GM19468 (cell line): ENCODE data around the gene AKT2.
"Not testable (repeated sequence)": the region's sequence is repeated elsewhere in the genome, so short reads cannot be mapped to it uniquely, and the experiment has no call there.

Source experiments
- ATAC-seq: cut with Tn5 transposase; IDR thresholded peaks from one replicate; pipeline ENCODE4 v1.9.1; 2021; ENCODE audit warnings: mild to moderate bottlenecking, moderate library complexity, moderate number of reproducible peaks; ENCODE audit not compliant: unreplicated experiment; ENCODE audit errors: extremely low read depth

AKT2 gene

DNA sequence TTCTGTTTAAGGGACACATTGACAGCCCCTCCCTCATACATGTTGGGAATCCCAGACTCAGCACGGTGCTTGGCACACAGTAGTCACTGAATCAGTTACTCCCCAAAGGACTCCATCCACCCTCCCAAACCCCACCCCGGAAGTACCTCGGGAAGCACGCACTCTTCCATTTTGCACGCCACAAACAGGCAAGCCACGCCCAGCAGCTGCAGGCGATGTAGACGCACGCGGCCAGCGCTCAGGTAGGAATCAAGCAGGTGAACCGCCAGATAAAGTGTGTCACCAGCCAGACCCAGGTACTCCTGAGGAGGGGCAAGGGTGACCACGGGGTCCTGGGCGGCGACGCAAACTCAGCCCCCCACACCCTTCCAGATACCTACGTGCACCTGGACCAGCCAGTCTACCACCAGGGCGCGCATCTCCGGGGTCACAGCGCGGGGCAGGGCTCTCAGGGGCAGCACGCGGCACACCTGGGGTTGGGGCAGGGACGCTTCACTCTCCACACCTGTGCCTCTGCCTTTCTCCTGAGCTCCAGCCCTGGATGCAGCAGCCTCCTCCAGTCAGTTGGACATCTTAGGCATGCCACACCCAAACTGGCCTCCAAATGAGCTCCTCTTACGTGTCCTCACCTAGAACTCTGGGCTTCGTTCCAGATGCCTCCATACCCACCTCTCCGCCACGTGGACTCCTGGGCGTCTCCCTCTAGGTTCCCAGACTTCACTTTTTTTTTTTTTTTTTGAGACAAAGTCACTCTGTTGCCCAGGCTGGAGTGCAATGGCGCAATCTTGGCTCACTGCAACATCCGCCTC lies 60.6 kb downstream of the AKT2 start:
- ATAC-seq = no peak

DNA sequence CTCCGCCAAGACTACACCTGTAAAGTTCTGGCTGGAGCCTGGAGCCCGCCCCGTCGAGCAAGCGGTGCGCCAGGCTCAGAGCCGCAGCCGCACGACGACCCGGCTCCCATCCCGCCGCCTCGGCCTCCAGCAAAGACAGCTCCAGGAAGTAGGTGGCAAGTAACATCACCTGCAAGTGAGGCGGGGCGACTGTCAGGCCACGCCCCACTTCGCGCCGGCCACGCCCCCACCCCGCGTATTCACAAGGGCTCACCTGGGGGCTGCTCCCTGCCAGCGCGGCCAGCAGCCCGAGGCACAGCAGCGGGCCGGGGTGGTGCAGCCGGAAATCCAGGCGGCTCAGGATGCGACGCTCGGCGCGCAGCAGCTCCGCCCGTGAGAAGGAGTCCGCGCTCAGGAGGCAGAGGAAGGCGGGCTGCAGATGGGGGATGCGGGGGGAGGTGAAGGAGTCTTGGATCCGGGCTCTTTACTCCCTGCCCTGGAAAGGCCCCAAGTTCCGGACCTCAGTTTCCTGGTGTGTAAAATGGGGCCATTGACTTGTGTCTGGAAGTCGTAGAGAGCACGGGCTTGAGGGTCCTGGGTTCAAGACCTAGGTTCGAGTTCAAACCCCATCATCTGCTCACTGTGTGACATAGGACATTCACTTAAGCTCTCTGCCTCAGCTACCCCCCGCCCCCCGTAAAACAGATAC lies 61.9 kb downstream of the AKT2 start:
- ATAC-seq = no peak

DNA sequence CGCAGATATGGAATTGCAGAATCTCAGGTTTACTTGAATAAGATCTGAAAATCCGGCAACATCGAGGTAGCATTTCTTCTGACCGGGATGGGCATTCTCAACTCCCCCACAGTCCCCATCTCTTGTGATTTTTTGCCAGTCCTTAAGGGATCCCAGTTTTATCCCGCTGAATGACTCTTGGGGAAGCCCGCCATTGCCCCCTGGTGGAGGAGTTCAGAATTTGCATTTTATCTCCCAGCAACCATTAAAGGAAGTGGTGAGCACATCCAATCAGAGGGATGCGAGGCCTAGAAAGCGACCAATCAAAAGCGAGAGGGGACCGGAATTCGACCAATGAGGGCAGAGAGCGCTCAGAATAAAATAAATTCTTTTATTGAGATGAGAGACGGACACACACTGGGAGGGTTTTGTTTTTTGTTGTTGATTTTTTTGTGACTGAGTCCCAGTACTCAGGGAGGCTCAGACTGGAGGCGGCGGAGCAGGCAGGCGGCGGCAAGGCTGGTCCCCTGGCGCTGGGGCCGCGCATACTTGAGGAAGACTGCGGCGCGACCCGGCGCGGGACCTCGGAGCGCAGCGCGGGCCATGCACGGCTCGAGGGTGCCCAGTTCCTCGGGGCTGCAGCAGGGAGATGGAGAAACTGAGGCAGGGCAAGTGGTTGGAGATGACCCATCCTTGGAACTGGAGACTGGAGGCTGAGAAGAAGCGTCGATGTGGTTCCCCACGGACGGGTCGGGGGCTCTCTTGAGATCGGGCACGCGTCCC lies 63.1 kb downstream of the AKT2 start:
- ATAC-seq = no peak

DNA sequence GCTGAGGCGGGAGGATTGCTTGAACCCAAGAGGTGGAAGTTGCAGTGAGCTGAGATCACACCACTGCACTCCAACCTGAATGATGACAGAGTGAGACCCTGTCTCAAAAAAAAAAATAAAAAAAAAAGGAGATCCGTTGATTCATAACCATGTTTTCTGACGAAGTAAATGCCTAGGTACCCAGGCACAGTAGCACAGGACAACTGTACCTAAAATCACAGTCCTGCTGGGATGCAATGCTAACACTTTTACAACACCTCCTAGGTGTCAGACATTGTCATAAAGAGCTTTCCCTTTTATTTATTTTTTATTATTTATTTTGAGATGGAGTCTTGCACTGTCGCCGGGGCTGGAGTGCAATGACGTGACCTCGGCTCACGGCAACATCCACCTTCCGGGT lies 64.5 kb downstream of the AKT2 start:
- no peak for ATAC-seq

DNA sequence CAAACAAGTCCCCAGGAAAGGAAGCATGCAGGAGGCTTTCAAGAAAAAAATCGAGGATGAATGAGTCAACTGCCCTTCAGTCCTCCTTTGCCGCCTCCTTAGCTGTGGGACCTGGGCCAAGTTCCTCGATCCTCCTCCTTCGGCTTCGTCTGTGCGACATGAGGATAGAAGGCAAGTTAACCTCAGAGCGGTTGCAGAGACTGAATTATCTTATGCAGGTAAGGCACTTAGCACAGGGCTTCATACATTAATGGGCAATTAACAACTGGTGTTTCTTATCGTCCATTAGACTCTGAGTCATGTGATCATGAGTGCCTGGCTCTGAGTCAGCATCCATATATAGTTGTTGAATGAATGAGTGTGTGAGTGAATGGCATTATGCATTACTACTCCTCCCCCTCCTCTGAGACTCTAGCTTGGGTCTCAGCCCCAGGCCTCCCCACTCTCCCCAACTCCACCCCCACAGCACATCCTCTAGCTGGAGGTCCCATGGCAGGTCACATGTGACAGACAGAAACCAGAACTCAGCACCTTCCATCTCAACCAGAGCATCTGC lies 65.3 kb downstream of the AKT2 start:
- no peak for ATAC-seq

DNA sequence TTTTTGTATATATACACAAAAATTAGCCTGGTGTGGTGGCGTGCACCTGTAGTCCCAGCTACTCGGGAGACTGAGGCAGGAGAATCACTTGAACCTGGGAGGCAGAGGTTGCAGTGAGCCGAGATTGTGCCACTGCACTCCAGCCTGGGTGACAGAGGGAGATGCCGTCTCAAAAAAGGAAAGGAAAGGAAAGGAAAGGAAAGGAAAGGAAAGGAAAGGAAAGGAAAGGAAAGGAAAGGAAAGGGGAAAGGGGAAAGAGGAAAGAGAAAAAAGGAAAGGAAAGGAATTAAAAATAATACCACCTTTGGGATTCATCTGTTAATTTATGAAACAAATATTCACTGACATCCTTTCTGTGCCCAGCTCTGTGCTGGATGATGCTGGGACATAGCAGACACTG lies 66.1 kb downstream of the AKT2 start:
- ATAC-seq = not testable (repeated sequence)

DNA sequence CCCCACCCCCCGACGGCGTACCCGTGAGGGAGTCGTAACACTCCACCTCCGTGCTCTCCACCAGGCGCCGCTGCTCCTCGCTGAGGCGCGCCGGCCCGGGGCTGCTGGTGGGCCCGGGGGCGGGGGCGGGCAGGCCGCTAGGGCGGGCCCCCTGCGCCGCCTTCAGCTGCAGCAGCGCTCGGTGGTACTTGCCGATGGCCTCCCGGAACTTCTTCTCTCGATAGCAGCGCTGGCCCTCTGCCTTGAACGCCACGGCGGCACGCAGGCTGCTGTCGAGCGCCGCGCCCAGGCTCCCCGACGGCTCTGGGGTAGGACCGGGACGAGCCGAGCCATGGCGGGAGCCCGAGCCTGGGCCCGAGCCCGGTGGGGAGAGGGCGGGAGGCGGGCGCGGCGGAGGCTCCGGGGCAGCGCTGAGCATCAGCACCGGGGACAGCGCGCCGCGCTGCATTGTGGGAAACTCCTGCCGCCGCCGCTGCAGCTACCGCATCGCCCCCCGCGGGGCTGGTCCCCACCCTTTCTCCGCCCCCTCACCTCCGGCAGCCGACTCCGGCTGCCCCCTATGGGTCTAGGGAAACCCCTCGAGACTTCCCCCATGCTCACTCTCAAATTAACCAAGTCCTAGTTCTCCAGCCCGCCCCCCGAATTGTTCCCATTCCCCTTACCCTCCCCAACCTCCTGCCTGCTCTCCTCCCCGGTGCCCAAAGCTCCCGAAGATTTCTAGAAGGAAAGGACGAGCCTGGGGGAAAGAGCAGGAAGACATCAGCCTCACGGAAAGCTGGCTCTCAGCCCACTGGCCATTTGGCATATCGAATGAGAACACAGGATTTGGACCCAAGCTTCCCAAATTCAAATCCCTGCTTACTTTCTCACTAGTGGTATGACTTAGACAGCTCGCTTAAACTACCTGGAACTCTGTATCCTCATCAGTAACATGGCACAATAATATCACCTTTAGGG lies 66.9 kb downstream of the AKT2 start, which contains the start of gene TTC9B:
Gene TTC9B (minus strand): TSS at position 451 of the 957 bp plus-strand sequence. CDS start 3 bp downstream, at position 448.
- ATAC-seq = no peak

DNA sequence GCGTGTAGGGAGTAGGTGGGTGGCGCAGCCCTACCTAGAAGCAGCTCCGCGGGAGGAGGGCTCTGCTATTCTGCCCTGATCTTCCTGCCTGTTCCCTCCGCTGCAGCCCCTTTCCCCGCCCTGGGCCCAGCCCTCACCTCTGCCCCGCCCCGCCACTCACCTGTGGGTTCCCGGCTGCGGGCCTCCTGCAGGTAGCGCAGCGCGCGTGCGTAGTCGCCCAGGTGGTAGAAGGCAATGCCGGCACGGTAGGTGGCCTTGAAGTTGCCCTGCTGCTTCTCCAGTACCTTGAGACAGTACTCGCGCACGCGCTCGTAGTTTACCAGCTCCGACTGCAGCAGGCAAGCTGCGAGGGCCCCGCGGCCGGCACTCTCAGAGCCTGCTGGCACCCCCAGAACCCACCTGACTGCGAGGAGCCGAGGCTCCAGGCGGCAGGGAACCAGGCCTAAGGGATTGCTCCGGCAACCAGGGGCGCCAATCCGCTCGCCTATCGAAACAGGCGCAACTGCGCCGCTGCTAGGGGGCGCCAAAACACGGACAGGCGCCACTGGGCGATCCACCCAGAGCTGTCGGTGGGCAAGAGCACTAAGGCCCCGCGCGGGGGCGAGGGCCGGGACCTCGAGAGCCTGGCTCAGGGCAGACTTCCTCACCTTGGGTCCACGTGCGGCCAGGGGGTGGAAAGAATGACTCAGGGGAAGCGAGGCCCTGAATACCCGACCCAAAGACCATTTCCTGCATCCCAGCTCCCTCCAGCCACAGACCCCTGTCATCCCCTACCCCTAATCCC lies 67.9 kb downstream of the AKT2 start:
- no peak for ATAC-seq

DNA sequence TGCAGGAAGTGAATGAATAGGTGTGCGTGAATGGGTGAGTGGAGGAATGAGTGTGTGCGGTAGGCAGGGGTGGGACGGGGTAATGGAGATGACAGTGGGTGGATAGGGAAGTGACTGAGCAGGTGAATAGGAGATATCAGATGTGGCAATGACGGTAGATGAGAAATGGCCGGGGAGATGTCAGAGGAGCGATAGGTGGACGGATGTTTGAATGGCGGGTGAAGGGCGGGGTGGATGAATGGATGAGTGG lies 68.4 kb downstream of the AKT2 start:
- ATAC-seq = no peak

DNA sequence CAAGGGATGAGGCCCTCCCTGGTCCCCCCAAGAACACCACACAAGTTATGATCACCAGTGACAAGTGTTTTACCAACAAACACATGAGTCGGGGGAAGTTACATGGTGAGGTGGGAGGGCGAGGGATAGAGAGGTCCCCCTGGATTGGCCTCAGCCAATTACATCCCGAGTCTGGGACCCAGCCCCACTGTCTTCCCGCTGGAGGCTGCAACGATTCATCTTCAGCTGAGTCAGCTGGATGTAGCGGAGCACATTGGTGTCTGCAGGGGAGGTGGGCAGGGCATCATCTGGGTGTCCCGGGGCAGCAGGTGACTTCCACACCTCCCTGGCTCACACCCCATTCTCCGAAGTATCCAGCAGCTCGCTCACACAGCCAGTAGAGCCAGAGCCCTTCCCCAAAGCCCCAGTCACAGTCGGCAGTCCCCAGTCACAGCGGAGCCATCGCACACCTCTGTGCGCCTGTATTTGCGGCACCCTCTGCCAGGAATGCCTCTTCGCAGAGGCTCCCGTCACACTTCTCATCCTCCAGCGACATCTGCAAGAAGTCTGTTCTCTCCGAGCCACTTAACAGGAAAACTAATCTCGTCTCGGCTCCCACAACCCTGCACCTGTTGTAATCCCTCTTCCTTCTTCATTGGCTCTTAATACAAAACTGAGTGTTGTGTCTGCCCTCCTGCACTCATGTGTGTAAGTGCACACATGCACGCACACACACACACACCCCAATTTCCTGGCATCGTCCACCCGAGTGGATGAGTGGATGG lies 69.0 kb downstream of the AKT2 start:
- no peak for ATAC-seq

DNA sequence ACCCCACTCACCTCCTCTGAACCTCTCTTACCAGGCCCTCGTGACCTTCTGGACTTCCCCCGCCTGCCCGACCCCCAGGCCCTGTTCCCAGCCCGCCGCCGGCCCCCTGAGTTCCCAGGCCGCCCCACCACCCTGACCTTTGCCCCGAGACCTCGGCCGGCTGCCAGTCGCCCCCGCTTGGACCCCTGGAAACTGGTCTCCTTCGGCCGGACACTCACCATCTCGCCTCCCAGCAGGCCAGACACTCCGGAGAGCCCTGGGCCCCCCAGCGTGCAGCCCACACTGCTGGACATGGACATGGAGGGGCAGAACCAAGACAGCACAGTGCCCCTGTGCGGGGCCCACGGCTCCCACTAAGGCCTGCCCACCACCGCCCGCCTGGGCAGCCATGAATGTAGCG lies 70.2 kb downstream of the AKT2 start:
- ATAC-seq = no peak

DNA sequence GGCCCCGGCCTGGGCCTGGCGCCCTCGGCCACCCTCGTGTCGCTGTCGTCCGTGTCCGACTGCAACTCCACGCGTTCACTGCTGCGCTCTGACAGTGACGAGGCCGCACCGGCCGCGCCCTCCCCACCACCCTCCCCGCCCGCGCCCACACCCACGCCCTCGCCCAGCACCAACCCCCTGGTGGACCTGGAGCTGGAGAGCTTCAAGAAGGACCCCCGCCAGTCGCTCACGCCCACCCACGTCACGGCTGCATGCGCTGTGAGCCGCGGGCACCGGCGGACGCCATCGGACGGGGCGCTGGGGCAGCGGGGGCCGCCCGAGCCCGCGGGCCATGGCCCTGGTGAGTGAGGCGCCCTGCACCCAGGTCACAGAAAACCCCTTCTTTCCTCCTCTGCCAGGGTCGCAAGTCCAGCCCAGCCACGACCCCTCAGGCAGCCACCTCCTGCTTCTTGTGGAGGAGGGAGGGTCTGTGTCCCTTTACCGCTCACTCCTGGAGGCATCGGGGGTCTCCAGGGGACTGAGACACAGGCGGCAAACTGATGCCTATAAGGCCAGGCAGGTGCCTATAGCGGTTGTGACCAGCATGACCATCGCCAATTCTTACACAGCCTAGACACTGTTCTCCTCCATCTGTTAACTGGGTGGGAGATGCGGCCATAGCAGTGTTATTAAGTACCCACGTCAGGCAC lies 71.1 kb downstream of the AKT2 start:
- no peak for ATAC-seq

DNA sequence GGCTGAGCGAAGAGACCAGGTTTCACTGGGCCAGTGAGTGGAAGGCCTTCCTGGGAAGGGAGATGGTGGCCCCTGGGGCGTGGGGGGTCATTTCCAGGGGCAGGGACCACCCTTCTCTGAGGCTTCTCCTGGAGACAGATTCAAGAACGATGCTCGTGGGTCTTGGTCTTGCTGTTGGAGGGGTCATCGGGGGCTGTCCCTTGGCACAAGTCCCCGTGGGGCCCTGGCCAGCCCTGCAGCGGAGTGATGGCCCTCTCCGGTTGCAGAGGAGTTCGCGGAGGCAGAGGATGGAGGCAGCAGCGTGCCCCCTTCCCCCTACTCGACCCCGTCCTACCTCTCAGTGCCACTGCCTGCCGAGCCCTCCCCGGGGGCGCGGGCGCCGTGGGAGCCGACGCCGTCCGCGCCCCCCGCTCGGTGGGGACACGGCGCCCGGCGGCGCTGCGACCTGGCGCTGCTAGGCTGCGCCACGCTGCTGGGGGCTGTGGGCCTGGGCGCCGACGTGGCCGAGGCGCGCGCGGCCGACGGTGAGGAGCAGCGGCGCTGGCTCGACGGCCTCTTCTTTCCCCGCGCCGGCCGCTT lies 71.8 kb downstream of the AKT2 start:
- no peak for ATAC-seq

DNA sequence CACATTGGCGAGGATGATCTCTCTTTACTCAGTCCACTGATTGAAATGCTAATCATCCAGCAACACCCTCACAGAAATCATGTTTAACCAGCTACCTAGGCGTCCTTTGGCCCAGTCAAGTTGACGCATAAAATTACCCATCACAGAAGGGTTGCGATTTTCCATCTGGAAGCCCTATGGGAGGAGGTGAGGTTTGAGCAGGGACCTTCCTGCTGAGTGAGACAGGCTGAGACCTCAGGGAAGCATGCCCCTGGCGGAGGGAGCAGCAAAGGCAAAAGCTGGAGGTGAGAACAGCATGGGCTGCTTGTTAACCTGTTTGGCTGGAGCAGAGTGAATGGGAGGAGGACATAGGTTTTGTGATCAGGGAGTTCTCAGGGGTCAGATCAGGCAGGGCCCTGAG lies 74.3 kb downstream of the AKT2 start:
- ATAC-seq = no peak

DNA sequence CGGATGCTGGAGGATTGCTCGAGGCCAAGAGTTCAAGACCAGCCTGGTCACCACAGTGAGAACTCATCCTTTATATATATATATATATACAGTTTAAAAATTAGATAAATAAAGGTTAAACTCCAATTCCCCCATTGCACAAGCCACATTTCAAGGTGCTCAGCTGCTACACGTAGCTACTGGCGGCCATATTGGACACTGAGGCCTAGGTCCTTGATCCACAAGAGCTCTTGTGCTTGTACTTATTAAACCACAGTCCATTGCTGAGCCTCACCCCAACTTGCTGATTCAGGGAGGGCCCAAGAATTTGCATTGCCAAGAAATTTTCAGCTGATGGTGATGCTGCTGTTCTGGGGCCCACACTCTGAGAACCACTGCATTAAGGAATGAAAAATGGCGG lies 76.5 kb downstream of the AKT2 start:
- no peak for ATAC-seq

DNA sequence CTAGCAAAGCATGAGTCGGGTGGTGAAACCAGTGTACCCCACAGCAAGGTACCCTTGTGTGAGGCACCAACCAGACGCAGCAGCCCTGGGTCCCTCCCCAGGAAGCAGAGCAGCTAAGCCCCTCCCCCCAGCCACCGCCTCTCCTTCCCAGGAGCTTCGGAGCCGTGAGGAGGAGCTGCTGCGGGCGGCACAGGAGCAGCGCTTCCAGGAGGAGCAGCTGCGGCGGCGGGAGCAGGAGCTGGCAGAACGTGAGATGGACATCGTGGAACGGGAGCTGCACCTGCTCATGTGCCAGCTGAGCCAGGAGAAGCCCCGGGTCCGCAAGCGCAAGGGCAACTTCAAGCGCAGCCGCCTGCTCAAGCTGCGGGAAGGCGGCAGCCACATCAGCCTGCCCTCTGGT lies 79.4 kb downstream of the AKT2 start:
- no peak for ATAC-seq

DNA sequence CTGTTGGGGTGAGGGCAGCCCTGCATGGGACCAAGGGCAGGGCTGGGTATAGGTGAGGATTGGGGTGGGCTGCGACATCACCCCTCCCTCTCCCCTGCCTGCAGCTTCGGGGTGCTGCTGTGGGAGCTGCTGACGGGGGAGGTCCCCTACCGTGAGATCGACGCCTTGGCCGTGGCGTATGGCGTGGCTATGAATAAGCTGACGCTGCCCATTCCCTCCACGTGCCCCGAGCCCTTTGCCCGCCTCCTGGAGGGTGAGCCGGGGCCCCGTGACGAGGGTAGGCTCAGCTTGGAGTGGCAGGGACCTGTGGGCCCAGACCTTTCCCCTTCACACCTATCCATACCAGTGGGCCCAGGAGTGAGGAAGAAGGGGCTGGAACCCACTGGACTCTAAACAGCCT lies 80.8 kb downstream of the AKT2 start:
- no peak for ATAC-seq
